ENCODE results near the gene PANK2.
"Not testable (repeated sequence)": the region's sequence is repeated elsewhere in the genome, so short reads cannot be mapped to it uniquely, and the experiment has no call there.

PANK2 gene

GRCh38 chr20:3901706-3902440 lies 12.7 kb downstream of the PANK2 start:
- no peak for DNase-seq

- no peak for DNase-seq
These were observed 13.3 kb downstream of the PANK2 start for GRCh38 chr20:3902446-3902845.

- no peak for DNase-seq
These were observed 15.0 kb downstream of the PANK2 start for GRCh38 chr20:3904224-3904623.

- no peak for DNase-seq
These were observed 15.7 kb downstream of the PANK2 start for GRCh38 chr20:3904857-3905256.

GRCh38 chr20:3906744-3907721 lies 17.8 kb downstream of the PANK2 start:
- DNase-seq = not testable (repeated sequence)

- no peak for DNase-seq
These were observed 19.5 kb downstream of the PANK2 start for GRCh38 chr20:3908667-3909066.

GRCh38 chr20:3909952-3910366 lies 20.8 kb downstream of the PANK2 start:
- no peak for DNase-seq

- no peak for DNase-seq
These were observed 21.7 kb downstream of the PANK2 start for GRCh38 chr20:3910853-3911252.

- peak; percentile 75 for DNase-seq
These were observed 22.8 kb downstream of the PANK2 start for GRCh38 chr20:3911956-3912355.

- no peak for DNase-seq
These were observed 25.3 kb downstream of the PANK2 start for GRCh38 chr20:3914446-3914845.

- no peak for DNase-seq
These were observed 26.5 kb downstream of the PANK2 start for GRCh38 chr20:3915691-3916090.

GRCh38 chr20:3916364-3916763 lies 27.2 kb downstream of the PANK2 start:
- no peak for DNase-seq

- no peak for DNase-seq
These were observed 30.2 kb downstream of the PANK2 start for GRCh38 chr20:3919352-3919751.

GRCh38 chr20:3922223-3922982 lies 33.2 kb downstream of the PANK2 start:
- DNase-seq = no peak

GRCh38 chr20:3922983-3923339 lies 33.8 kb downstream of the PANK2 start:
- no peak for DNase-seq

GRCh38 chr20:3923818-3924217 lies 34.6 kb downstream of the PANK2 start:
- no peak for DNase-seq

GRCh38 chr20:3924304-3925112 lies 35.3 kb downstream of the PANK2 start:
- DNase-seq = no peak

- DNase-seq = no peak
These were observed 36.0 kb downstream of the PANK2 start for GRCh38 chr20:3925113-3925695.

- peak; percentile 7 for DNase-seq
These were observed 36.9 kb downstream of the PANK2 start for GRCh38 chr20:3925899-3926638.

GRCh38 chr20:3927486-3928291 lies 38.5 kb downstream of the PANK2 start:
- peak; percentile 71 for DNase-seq

All from DMS53 (cell line).